Smooth muscle cell (in vitro differentiated cells): Measurements from ENCODE around the gene POLA2. TPM values are rescaled to one million over a fixed set of nuclear protein-coding genes. Genes with fewer than 3 reads are reported as not detected.

Experiments
- DNase-seq: peaks from one replicate; lab custom pipeline; 2025; ENCODE audit not compliant: unreplicated experiment; lab: John Stamatoyannopoulos, UW
- H2AFZ ChIP-seq: fragments of 200-600 bp; sonication (generic); 2 replicates; pipeline ENCODE4 v1.6.0; 2016; ENCODE audit warnings: antibody characterized with exemption, low read depth, mild to moderate bottlenecking
- H3F3A ChIP-seq: fragments of 200-600 bp; sonication (generic); 2 replicates; pipeline ENCODE4 v1.6.0; 2017; ENCODE audit warnings: antibody characterized with exemption, low read depth
- H3K27ac ChIP-seq: fragments of 200-600 bp; sonication (generic); 2 replicates; pipeline ENCODE4 v1.5.1; 2016; ENCODE audit warnings: low read depth, mild to moderate bottlenecking
- H3K27me3 ChIP-seq: fragments of 200-600 bp; sonication (generic); 2 replicates; pipeline ENCODE4 v1.6.1; 2016; ENCODE audit warnings: low read depth, mild to moderate bottlenecking
- H3K36me3 ChIP-seq: fragments of 200-600 bp; sonication (generic); 2 replicates; pipeline ENCODE4 v1.5.1; 2016; ENCODE audit warnings: low read depth
- H3K4me1 ChIP-seq: fragments of 200-600 bp; sonication (generic); 2 replicates; pipeline ENCODE4 v1.5.1; 2016; ENCODE audit warnings: low read depth
- H3K4me2 ChIP-seq: fragments of 200-600 bp; sonication (generic); 2 replicates; pipeline ENCODE4 v1.6.0; 2016; ENCODE audit warnings: mild to moderate bottlenecking
- H3K4me3 ChIP-seq: fragments of 200-600 bp; sonication (generic); 2 replicates; pipeline ENCODE4 v1.5.1; 2016; ENCODE audit warnings: mild to moderate bottlenecking
- H3K79me2 ChIP-seq: fragments of 200-600 bp; sonication (generic); 2 replicates; pipeline ENCODE4 v1.6.0; 2016; ENCODE audit warnings: low read depth, mild to moderate bottlenecking
- H3K9ac ChIP-seq: fragments of 200-600 bp; sonication (generic); 2 replicates; pipeline ENCODE4 v1.6.0; 2016; ENCODE audit warnings: low read depth
- H3K9me3 ChIP-seq: fragments of 200-600 bp; sonication (generic); replicated peaks from 2 replicates; pipeline ENCODE4 v1.5.1; 2016; ENCODE audit warnings: low read depth
- H4K20me1 ChIP-seq: fragments of 200-600 bp; sonication (generic); 2 replicates; pipeline ENCODE4 v1.6.0; 2016; ENCODE audit warnings: low read depth
- WGBS: methylation state at CpG from one replicate; pipeline ENCODE4 v1.1.7; 2016; ENCODE audit warnings: low lambda C conversion rate; 5-methylcytosine and 5-hydroxymethylcytosine counted together
- polyA plus RNA-seq: library from polyadenylated mRNA; unstranded; fragments of >200 nt; fragmentation: Nextera tagmentation; extraction: Ambion mirVana; gene quantifications from 2 replicates; pipeline ENCODE4 v1.2.1, GENCODE V29; 2016
- total RNA-seq: library from RNA; depleted of rRNA; stranded (reverse); fragments of >200 nt; gene quantifications from 2 replicates; pipeline ENCODE4 v1.2.3, GENCODE V29; 2014
- TF ChIP-seq, protein P1 (sequence below): fragments of 200-600 bp; sonication (generic); IDR thresholded peaks from 2 replicates; pipeline ENCODE4 v1.5.1; 2017; ENCODE audit warnings: borderline replicate concordance, mild to moderate bottlenecking, antibody characterized with exemption; ENCODE audit not compliant: insufficient read depth, poor library complexity, severe bottlenecking

POLA2 gene
- total and polyA plus RNA-seq, 2 experiments from 2014 or later = 2.5 to 8.4 TPM

DNA sequence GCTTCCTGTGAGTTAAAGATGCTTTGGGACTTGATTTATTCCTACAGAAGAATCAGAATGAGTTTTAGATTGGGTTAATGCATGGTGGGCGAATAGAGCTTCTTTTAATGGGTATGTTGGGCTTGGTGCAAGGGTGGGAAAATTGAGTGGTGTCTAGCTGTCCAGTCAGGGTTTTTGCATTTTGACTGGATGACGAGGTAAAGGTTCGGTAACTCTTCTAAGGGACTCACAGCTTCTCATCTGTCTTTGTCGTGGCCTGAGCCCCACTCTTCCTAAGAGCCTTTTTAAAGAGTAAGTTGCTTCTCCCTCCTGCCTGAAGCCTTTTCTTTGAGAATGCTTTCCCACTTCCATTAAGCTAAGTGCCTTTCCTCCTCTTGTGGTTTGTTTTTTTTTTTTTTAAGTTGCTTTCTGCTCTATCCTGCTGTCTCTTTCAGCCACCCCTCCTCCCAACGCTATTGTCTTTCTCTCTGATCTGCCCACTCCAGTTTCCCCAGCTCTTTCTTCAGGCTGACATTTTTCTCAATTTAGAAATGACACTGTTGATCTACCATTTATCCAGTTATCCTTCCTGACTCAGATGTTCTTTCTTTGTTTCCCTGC lies 73.0 kb downstream of the POLA2 start:
- Histone ChIP-seq H3K36me3 (no peaks in the 10 kb centered on the region), H3K4me1 (peaks cover 10% of the 10 kb centered on the region), H3K9me3 (no peaks in the 10 kb centered on the region), H3K4me3 (peak overlapping the region; percentile 92), H3F3A (peaks cover 9% of the 10 kb centered on the region), H3K9ac (peak overlapping the region; percentile 92), H3K79me2 (peaks cover 61% of the 10 kb centered on the region), H2AFZ (no peak overlapping the region), H3K4me2 (peak overlapping the region; percentile 84), H3K27me3 (no peaks in the 10 kb centered on the region), H3K27ac (peak overlapping the region; percentile 75), H4K20me1 (peaks cover 54% of the 10 kb centered on the region)
- DNase-seq = no peak
- 15% methylated on average over 5 of the region's 5 CpGs for WGBS
- TF ChIP-seq, protein P1, sequence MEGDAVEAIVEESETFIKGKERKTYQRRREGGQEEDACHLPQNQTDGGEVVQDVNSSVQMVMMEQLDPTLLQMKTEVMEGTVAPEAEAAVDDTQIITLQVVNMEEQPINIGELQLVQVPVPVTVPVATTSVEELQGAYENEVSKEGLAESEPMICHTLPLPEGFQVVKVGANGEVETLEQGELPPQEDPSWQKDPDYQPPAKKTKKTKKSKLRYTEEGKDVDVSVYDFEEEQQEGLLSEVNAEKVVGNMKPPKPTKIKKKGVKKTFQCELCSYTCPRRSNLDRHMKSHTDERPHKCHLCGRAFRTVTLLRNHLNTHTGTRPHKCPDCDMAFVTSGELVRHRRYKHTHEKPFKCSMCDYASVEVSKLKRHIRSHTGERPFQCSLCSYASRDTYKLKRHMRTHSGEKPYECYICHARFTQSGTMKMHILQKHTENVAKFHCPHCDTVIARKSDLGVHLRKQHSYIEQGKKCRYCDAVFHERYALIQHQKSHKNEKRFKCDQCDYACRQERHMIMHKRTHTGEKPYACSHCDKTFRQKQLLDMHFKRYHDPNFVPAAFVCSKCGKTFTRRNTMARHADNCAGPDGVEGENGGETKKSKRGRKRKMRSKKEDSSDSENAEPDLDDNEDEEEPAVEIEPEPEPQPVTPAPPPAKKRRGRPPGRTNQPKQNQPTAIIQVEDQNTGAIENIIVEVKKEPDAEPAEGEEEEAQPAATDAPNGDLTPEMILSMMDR = no peak

DNA sequence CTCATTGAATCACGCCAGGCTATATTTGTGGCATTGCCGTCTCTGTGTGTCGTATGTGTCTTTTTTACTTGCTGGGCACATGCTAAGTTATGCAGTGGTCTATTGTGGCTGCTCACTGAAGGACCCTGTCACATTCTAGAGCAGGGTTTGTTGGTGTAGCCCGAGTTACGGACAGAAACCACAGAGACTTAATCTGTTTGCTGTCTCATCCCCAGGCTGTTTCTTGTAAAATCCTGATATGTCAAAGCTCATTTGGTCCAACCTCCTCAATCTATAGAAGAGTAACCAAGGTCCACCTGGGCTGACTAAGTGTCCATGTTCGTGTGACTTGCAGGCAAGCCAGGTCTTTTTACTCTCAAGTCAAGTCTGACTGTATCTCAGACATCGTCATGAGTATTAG lies 76.9 kb downstream of the POLA2 start:
- no peak overlapping the region for H3K4me2 ChIP-seq
- H3K27me3 ChIP-seq = no peaks in the 10 kb centered on the region
- H3K9me3 ChIP-seq = no peaks in the 10 kb centered on the region
- peaks cover 9% of the 10 kb centered on the region for H3F3A ChIP-seq
- H3K4me3 ChIP-seq = no peak overlapping the region
- WGBS = 80% methylated on average over 7 of the region's 7 CpGs
- H3K9ac ChIP-seq = no peak overlapping the region
- TF ChIP-seq, protein P1 = no peak
- no peaks in the 10 kb centered on the region for H3K36me3 ChIP-seq
- H3K79me2 ChIP-seq = peaks cover 68% of the 10 kb centered on the region
- H2AFZ ChIP-seq = no peak overlapping the region
- peaks cover 88% of the 10 kb centered on the region for H4K20me1 ChIP-seq
- DNase-seq = no peak
- H3K27ac ChIP-seq = no peak overlapping the region
- peaks cover 10% of the 10 kb centered on the region for H3K4me1 ChIP-seq

DNA sequence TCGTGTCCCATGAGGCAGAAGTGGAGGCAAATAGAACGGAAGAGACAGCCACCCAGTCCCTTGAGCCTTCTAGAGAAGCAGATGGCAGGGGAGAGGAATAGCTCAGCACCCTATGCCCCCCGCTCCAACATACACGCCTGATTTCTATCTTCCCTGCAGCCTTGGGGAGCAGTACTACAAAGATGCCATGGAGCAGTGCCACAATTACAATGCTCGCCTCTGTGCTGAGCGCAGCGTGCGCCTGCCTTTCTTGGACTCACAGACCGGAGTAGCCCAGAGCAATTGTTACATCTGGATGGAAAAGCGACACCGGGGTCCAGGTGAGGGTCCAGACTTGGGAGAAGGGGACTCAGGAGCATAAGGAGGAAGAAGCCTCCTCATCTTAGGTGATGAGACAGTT lies 78.5 kb downstream of the POLA2 start:
- peaks cover 89% of the 10 kb centered on the region for H4K20me1 ChIP-seq
- TF ChIP-seq, protein P1 = no peak
- H3F3A ChIP-seq = peaks cover 9% of the 10 kb centered on the region
- H2AFZ ChIP-seq = no peak overlapping the region
- no peaks in the 10 kb centered on the region for H3K36me3 ChIP-seq
- no peaks in the 10 kb centered on the region for H3K27me3 ChIP-seq
- peaks cover 6% of the 10 kb centered on the region for H3K4me1 ChIP-seq
- H3K4me3 ChIP-seq = no peak overlapping the region
- no peaks in the 10 kb centered on the region for H3K9me3 ChIP-seq
- DNase-seq = no peak
- no peak overlapping the region for H3K9ac ChIP-seq
- no peak overlapping the region for H3K27ac ChIP-seq
- 97% methylated on average over 11 of the region's 11 CpGs for WGBS
- H3K79me2 ChIP-seq = peaks cover 53% of the 10 kb centered on the region
- H3K4me2 ChIP-seq = no peak overlapping the region

DNA sequence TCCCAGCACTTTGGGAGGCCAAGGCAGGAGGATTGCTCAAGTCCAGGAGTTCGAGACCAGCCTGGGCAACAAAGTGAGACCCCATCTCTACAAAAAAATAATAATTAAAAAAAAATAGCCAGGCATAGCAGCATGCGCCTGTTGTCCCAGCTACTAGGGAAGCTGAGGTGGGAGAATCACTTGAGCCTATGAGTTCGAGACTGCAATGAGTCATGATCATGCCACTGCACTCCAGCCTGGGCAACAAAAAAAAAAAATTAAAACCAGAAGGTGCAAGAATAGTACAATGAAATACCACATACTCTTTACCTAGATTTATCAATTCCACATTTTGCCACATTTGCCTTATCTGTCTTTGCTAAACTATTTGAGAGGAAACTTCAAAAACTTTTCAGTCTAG lies 80.1 kb downstream of the POLA2 start:
- H3K9ac ChIP-seq = no peak overlapping the region
- no peaks in the 10 kb centered on the region for H3K4me1 ChIP-seq
- H3K9me3 ChIP-seq = no peaks in the 10 kb centered on the region
- no peak overlapping the region for H2AFZ ChIP-seq
- DNase-seq = no peak
- H3K4me3 ChIP-seq = no peak overlapping the region
- 83% methylated on average over 3 of the region's 3 CpGs for WGBS
- H4K20me1 ChIP-seq = peaks cover 73% of the 10 kb centered on the region
- no peak overlapping the region for H3K27ac ChIP-seq
- peaks cover 36% of the 10 kb centered on the region for H3K79me2 ChIP-seq
- H3K36me3 ChIP-seq = peaks cover 6% of the 10 kb centered on the region
- H3K4me2 ChIP-seq = no peak overlapping the region
- H3F3A ChIP-seq = no peaks in the 10 kb centered on the region
- H3K27me3 ChIP-seq = no peaks in the 10 kb centered on the region
- TF ChIP-seq, protein P1 = no peak
